GM18907 (cell line): ENCODE results near the gene TRAPPC4.

Source experiments
- ATAC-seq: cut with Tn5 transposase; IDR thresholded peaks from one replicate; pipeline ENCODE4 v1.9.1; 2021; ENCODE audit warnings: mild to moderate bottlenecking, moderate library complexity; ENCODE audit not compliant: unreplicated experiment

Gene TRAPPC4

DNA sequence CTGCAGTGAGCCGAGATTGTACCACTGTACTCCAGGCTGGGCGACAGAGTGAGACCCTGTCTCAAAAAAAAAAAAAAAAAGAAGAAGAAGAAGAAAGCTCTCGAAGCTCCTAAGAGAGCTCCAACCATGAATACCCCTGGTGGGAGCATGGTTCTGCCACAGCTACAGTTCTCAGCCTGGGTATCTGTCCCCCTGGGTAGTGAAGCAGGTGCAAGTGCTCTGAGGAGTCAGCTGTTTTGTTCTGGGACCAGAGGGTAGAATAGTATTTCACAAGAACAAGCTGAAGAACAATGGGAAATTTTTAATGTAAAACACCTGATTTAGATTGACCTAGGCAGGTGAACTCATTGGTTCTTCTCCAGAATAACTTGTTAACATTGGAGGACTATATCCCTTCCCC, 42.7 kb downstream of the TRAPPC4 start:
- ATAC-seq: no peak

DNA sequence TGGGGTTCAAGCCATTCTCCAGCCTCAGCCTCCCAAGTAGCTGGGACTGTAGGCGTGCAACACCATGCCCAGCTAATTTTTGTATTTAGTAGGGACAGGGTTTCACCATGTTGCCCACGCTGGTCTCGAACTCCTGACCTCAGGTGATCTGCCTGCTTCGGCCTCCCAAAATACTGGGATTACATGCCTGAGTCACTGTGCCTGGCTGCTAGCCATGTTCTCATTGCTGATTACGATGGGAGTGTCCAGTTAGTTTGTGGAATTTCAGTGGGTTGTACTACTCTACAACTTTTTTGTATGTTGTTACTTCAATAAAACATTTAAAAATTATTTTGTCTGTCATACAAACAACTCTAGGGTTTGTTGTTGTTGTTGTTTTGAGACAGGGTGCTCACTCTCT, 44.2 kb downstream of the TRAPPC4 start:
- no peak for ATAC-seq

DNA sequence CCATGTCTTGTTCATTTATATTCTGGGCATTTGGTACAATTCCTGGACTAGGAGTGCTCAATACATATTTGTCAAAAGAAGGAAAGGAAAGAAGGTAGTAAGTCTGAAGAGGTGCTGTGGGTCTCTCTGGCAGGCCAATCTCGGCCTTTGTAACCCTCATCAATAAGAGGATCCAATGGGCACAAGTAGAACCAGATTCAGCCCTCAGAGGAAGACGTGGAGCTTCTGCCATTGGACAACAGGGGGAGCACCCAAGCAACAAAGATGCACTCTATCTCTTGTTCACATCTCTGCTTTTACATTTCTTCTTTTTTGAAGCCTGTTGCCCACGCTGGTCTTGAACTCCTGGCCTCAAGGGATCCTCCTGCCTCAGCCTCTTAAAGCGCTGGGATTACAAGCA, 46.8 kb downstream of the TRAPPC4 start:
- no peak for ATAC-seq

DNA sequence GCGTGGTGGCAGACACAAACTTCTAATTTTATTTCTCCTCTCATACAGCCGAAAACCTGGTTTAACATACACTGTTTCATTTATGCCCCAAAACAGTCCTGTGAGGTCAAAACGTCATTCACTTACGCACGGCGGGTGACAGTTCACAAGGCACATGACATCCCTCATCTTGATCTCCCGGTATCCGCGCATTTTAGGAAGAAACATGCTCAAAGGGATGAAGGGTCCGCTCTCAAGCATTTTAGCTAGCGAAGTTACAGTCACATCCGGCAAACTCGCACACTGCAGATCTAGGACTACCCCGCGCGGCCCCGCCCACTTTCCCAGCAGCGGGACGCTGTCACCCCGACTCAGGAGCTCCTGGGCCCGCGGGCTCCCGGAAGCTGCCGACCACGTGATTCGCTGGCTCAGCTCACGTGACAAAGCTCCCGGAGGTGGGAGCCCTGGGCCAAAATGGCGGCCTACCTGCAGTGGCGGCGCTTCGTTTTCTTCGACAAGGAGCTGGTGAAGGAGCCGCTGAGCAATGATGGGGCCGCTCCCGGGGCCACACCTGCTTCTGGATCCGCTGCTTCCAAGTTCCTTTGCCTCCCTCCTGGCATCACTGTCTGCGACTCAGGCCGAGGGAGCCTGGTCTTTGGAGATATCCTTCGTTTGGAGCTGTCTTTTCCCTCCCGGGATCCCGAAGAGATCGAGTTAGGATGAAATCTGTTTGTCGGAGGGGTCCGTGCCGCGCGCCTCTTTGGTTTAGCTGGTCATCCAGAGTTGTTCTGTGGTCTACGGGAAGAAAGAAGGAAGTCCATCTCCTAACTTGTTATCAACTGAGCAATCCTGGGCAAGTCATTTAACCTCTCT, 49.0 kb downstream of the TRAPPC4 start, which contains the start of gene VPS11:
Gene VPS11, plus strand, starts transcription at position 448 of the 852 bp plus-strand sequence. Its CDS starts 6 bp downstream, at position 454.
- peak; percentile 91 for ATAC-seq
